ENCODE data around the gene PLEKHS1.

Gene PLEKHS1

GRCh38 chr10:113801569-113801968 is 50.1 kb downstream of the PLEKHS1 start:
- Histone ChIP-seq H3K4ac (ENCODE audit: low read length) (no peak overlapping the region), H2BK12ac (ENCODE audit: low read length) (no peak overlapping the region), H3K23ac (ENCODE audit: low read depth, low read length, poor library complexity) (no peak overlapping the region), H2BK15ac (ENCODE audit: low read length) (no peak overlapping the region), H3K9ac (ENCODE audit: low read depth, low read length, poor library complexity) (no peak overlapping the region), H3K4me3 (ENCODE audit: low read length in 2 of 2) (no peak overlapping the region), H3K79me1 (ENCODE audit: low read depth, low read length) (no peaks in the 10 kb centered on the region), H4K8ac (ENCODE audit: low read depth, low read length) (no peak overlapping the region), H3K4me2 (ENCODE audit: insufficient read depth, low read length, poor library complexity, severe bottlenecking) (no peak overlapping the region), H3K27me3 (ENCODE audit: control insufficient read depth in 3 of 3, insufficient read depth in 3 of 3, low read depth in 1 of 3, low read length in 3 of 3) (peaks cover 0 to 42% (median 0%) of the 10 kb centered on the region in 3 experiments), H3K14ac (ENCODE audit: low read length) (no peak overlapping the region), H2BK5ac (ENCODE audit: low read length) (no peak overlapping the region), H2BK120ac (ENCODE audit: low read depth, low read length) (no peak overlapping the region), H2AK5ac (ENCODE audit: low read depth, low read length) (no peak overlapping the region), H3K4me1 (ENCODE audit: control insufficient read depth in 2 of 2, insufficient read depth in 1 of 2, low read depth in 1 of 2, low read length in 2 of 2) (no peaks in the 10 kb centered on the region), H3K27ac (replicated peaks; ENCODE audit: low read length) (no peak overlapping the region), H4K91ac (ENCODE audit: low read depth, low read length, poor library complexity) (no peak overlapping the region), H2AFZ (ENCODE audit: low read length) (no peak overlapping the region), H3K9me3 (replicated peaks in 1 of 2; ENCODE audit: control insufficient read depth in 2 of 2, insufficient read depth in 1 of 2, low read depth in 1 of 2, low read length in 2 of 2) (no peaks in the 10 kb centered on the region), H3K36me3 (replicated peaks in 1 of 2; ENCODE audit: control insufficient read depth in 2 of 2, insufficient read depth in 2 of 2, low read length in 2 of 2) (no peaks in the 10 kb centered on the region), H3K18ac (ENCODE audit: low read length) (no peak overlapping the region)
- no CpG with 5 or more reads among the region's 6 CpGs for WGBS, 2 donors (ENCODE audit: extremely low coverage in 2 of 2, insufficient read length in 2 of 2, insufficient replicate concordance in 1 of 2)
- no peak for DNase-seq (ENCODE audit: low spot score)

- Histone ChIP-seq H2BK15ac (ENCODE audit: low read length) (no peak overlapping the region), H4K91ac (ENCODE audit: low read depth, low read length, poor library complexity) (no peak overlapping the region), H3K9me3 (replicated peaks in 1 of 2; ENCODE audit: control insufficient read depth in 2 of 2, insufficient read depth in 1 of 2, low read depth in 1 of 2, low read length in 2 of 2) (no peaks in the 10 kb centered on the region), H3K36me3 (replicated peaks in 1 of 2; ENCODE audit: control insufficient read depth in 2 of 2, insufficient read depth in 2 of 2, low read length in 2 of 2) (no peaks in the 10 kb centered on the region), H3K27ac (replicated peaks; ENCODE audit: low read length) (no peak overlapping the region), H3K4me1 (ENCODE audit: control insufficient read depth in 2 of 2, insufficient read depth in 1 of 2, low read depth in 1 of 2, low read length in 2 of 2) (no peaks in the 10 kb centered on the region), H3K4me2 (ENCODE audit: insufficient read depth, low read length, poor library complexity, severe bottlenecking) (no peak overlapping the region), H2BK120ac (ENCODE audit: low read depth, low read length) (no peak overlapping the region), H3K18ac (ENCODE audit: low read length) (no peak overlapping the region), H2AK5ac (ENCODE audit: low read depth, low read length) (no peak overlapping the region), H3K4me3 (ENCODE audit: low read length in 2 of 2) (no peak overlapping the region), H3K23ac (ENCODE audit: low read depth, low read length, poor library complexity) (no peak overlapping the region), H2BK5ac (ENCODE audit: low read length) (no peak overlapping the region), H2BK12ac (ENCODE audit: low read length) (no peak overlapping the region), H3K4ac (ENCODE audit: low read length) (no peak overlapping the region), H2AFZ (ENCODE audit: low read length) (no peak overlapping the region), H4K8ac (ENCODE audit: low read depth, low read length) (no peak overlapping the region), H3K14ac (ENCODE audit: low read length) (no peak overlapping the region), H3K9ac (ENCODE audit: low read depth, low read length, poor library complexity) (no peak overlapping the region), H3K79me1 (ENCODE audit: low read depth, low read length) (no peaks in the 10 kb centered on the region), H3K27me3 (ENCODE audit: control insufficient read depth in 3 of 3, insufficient read depth in 3 of 3, low read depth in 1 of 3, low read length in 3 of 3) (peaks cover 0 to 42% (median 0%) of the 10 kb centered on the region in 3 experiments)
- WGBS, 2 donors (ENCODE audit: extremely low coverage in 2 of 2, insufficient read length in 2 of 2, insufficient replicate concordance in 1 of 2), result no CpG with 5 or more reads among the region's 4 CpGs
- no peak for DNase-seq (ENCODE audit: low spot score)
Measured at GRCh38 chr10:113802997-113803396, 51.5 kb downstream of the PLEKHS1 start.

- no peaks in the 10 kb centered on the region for H3K9me3 ChIP-seq (replicated peaks in 1 of 2; ENCODE audit: control insufficient read depth in 2 of 2, insufficient read depth in 1 of 2, low read depth in 1 of 2, low read length in 2 of 2)
- H3K9ac ChIP-seq (ENCODE audit: low read depth, low read length, poor library complexity), result no peak overlapping the region
- no peak overlapping the region for H3K18ac ChIP-seq (ENCODE audit: low read length)
- H3K4me3 ChIP-seq (ENCODE audit: low read length in 2 of 2), result no peak overlapping the region
- no peak overlapping the region for H4K8ac ChIP-seq (ENCODE audit: low read depth, low read length)
- H3K36me3 ChIP-seq (replicated peaks in 1 of 2; ENCODE audit: control insufficient read depth in 2 of 2, insufficient read depth in 2 of 2, low read length in 2 of 2), result no peaks in the 10 kb centered on the region
- WGBS, 2 donors (ENCODE audit: extremely low coverage in 2 of 2, insufficient read length in 2 of 2, insufficient replicate concordance in 1 of 2), result no CpG with 5 or more reads among the region's 4 CpGs
- no peak overlapping the region for H2BK5ac ChIP-seq (ENCODE audit: low read length)
- no peak overlapping the region for H2AFZ ChIP-seq (ENCODE audit: low read length)
- no peak overlapping the region for H3K27ac ChIP-seq (replicated peaks; ENCODE audit: low read length)
- no peak overlapping the region for H2BK120ac ChIP-seq (ENCODE audit: low read depth, low read length)
- no peak overlapping the region for H2AK5ac ChIP-seq (ENCODE audit: low read depth, low read length)
- no peak overlapping the region for H3K4me2 ChIP-seq (ENCODE audit: insufficient read depth, low read length, poor library complexity, severe bottlenecking)
- no peak overlapping the region for H2BK15ac ChIP-seq (ENCODE audit: low read length)
- no peak overlapping the region for H2BK12ac ChIP-seq (ENCODE audit: low read length)
- no peak overlapping the region for H4K91ac ChIP-seq (ENCODE audit: low read depth, low read length, poor library complexity)
- no peak overlapping the region for H3K4ac ChIP-seq (ENCODE audit: low read length)
- H3K27me3 ChIP-seq (ENCODE audit: control insufficient read depth in 3 of 3, insufficient read depth in 3 of 3, low read depth in 1 of 3, low read length in 3 of 3), result peaks cover 0 to 34% (median 0%) of the 10 kb centered on the region in 3 experiments
- H3K23ac ChIP-seq (ENCODE audit: low read depth, low read length, poor library complexity), result no peak overlapping the region
- H3K79me1 ChIP-seq (ENCODE audit: low read depth, low read length), result peaks cover 2% of the 10 kb centered on the region
- no peak for DNase-seq (ENCODE audit: low spot score)
- H3K14ac ChIP-seq (ENCODE audit: low read length), result no peak overlapping the region
- no peaks in the 10 kb centered on the region for H3K4me1 ChIP-seq (ENCODE audit: control insufficient read depth in 2 of 2, insufficient read depth in 1 of 2, low read depth in 1 of 2, low read length in 2 of 2)
Measured at GRCh38 chr10:113806503-113806902, 55.0 kb downstream of the PLEKHS1 start.

- no peak overlapping the region for H3K18ac ChIP-seq (ENCODE audit: low read length)
- no peak overlapping the region for H3K23ac ChIP-seq (ENCODE audit: low read depth, low read length, poor library complexity)
- H3K9me3 ChIP-seq (replicated peaks in 1 of 2; ENCODE audit: control insufficient read depth in 2 of 2, insufficient read depth in 1 of 2, low read depth in 1 of 2, low read length in 2 of 2), result no peaks in the 10 kb centered on the region
- H3K4ac ChIP-seq (ENCODE audit: low read length), result no peak overlapping the region
- no peaks in the 10 kb centered on the region for H3K4me1 ChIP-seq (ENCODE audit: control insufficient read depth in 2 of 2, insufficient read depth in 1 of 2, low read depth in 1 of 2, low read length in 2 of 2)
- no peak overlapping the region for H3K14ac ChIP-seq (ENCODE audit: low read length)
- peaks cover 2% of the 10 kb centered on the region for H3K79me1 ChIP-seq (ENCODE audit: low read depth, low read length)
- no peak overlapping the region for H3K4me3 ChIP-seq (ENCODE audit: low read length in 2 of 2)
- H2AK5ac ChIP-seq (ENCODE audit: low read depth, low read length), result no peak overlapping the region
- H2BK15ac ChIP-seq (ENCODE audit: low read length), result no peak overlapping the region
- H4K8ac ChIP-seq (ENCODE audit: low read depth, low read length), result no peak overlapping the region
- no peak overlapping the region for H2BK12ac ChIP-seq (ENCODE audit: low read length)
- no peaks in the 10 kb centered on the region for H3K36me3 ChIP-seq (replicated peaks in 1 of 2; ENCODE audit: control insufficient read depth in 2 of 2, insufficient read depth in 2 of 2, low read length in 2 of 2)
- H3K9ac ChIP-seq (ENCODE audit: low read depth, low read length, poor library complexity), result no peak overlapping the region
- H2AFZ ChIP-seq (ENCODE audit: low read length), result no peak overlapping the region
- peaks cover 0 to 18% (median 0%) of the 10 kb centered on the region in 3 experiments for H3K27me3 ChIP-seq (ENCODE audit: control insufficient read depth in 3 of 3, insufficient read depth in 3 of 3, low read depth in 1 of 3, low read length in 3 of 3)
- H4K91ac ChIP-seq (ENCODE audit: low read depth, low read length, poor library complexity), result no peak overlapping the region
- WGBS, 2 donors (ENCODE audit: extremely low coverage in 2 of 2, insufficient read length in 2 of 2, insufficient replicate concordance in 1 of 2), result no CpG with 5 or more reads among the region's 3 CpGs
- no peak overlapping the region for H2BK5ac ChIP-seq (ENCODE audit: low read length)
- DNase-seq (ENCODE audit: low spot score), result no peak
- H2BK120ac ChIP-seq (ENCODE audit: low read depth, low read length), result no peak overlapping the region
- H3K27ac ChIP-seq (replicated peaks; ENCODE audit: low read length), result no peak overlapping the region
- no peak overlapping the region for H3K4me2 ChIP-seq (ENCODE audit: insufficient read depth, low read length, poor library complexity, severe bottlenecking)
Measured at GRCh38 chr10:113808168-113808567, 56.7 kb downstream of the PLEKHS1 start.
